HT-29 (cell line): ENCODE measurements around the gene STARD3. TPM values are rescaled to one million over a fixed set of nuclear protein-coding genes. Genes with fewer than 3 reads are reported as not detected.
"Not testable (repeated sequence)": the region's sequence is repeated elsewhere in the genome, so short reads cannot be mapped to it uniquely, and the experiment has no call there.

Experiments
- DNase-seq: peaks from one replicate; pipeline ENCODE4 v3.0.0-alpha.2; 2015; ENCODE audit warnings: low spot score
- total RNA-seq: library from RNA; depleted of rRNA; stranded (reverse); fragments of >200 nt; shearing (Covaris generic); gene quantifications from 2 replicates; pipeline ENCODE4 v1.2.3, GENCODE V29; 2014; rRNA removed

STARD3 gene
- total RNA-seq, 1 experiment from 2014 or later = 50.8 TPM

GRCh38 chr17:39709998-39710964, 73.3 kb downstream of the STARD3 start:
- DNase-seq = no peak

- DNase-seq = not testable (repeated sequence)
These were observed 74.1 kb downstream of the STARD3 start for GRCh38 chr17:39711071-39711470.

- no peak for DNase-seq
These were observed 74.9 kb downstream of the STARD3 start for GRCh38 chr17:39711851-39712250.

Other genes starting within 250 kb of the STARD3 start
- 3.3 and 4.7 TPM in 2 replicates for gene FBXL20, start 235.5 kb upstream of the STARD3 start, total RNA-seq
- 12.0 and 13.4 TPM in 2 replicates for gene MED1, start 185.9 kb upstream of the STARD3 start, total RNA-seq
- 40.7 and 53.5 TPM in 2 replicates for gene CDK12, start 175.7 kb upstream of the STARD3 start, total RNA-seq
- gene NEUROD2, start 29.2 kb upstream of the STARD3 start, total RNA-seq = 0.13 TPM in 1 of 2 replicates, not detected in the other
- 14.8 and 16.0 TPM in 2 replicates for gene PPP1R1B, start 10.2 kb upstream of the STARD3 start, total RNA-seq
- gene TCAP, start 28.2 kb downstream of the STARD3 start, total RNA-seq = 1.9 and 2.2 TPM in 2 replicates
- 0.25 and 0.65 TPM in 2 replicates for gene PNMT, start 31.3 kb downstream of the STARD3 start, total RNA-seq
- 34.6 and 39.1 TPM in 2 replicates for gene PGAP3, start 50.9 kb downstream of the STARD3 start, total RNA-seq
- gene ERBB2, start 62.9 kb downstream of the STARD3 start, total RNA-seq = 91.0 and 110 TPM in 2 replicates
- gene MIEN1, start 93.4 kb downstream of the STARD3 start, total RNA-seq = 118 and 121 TPM in 2 replicates
- 127 and 142 TPM in 2 replicates for gene GRB7, start 100.8 kb downstream of the STARD3 start, total RNA-seq
- 0.26 and 0.56 TPM in 2 replicates for gene IKZF3, start 227.2 kb downstream of the STARD3 start, total RNA-seq
- not detected in 2 replicates for gene ZPBP2, start 231.1 kb downstream of the STARD3 start, total RNA-seq